Activated CD8-positive, alpha-beta T cell treated with anti-CD3 and anti-CD28 coated beads, Interleukin-2, amount 10 ng/mL, durations not matched to agents 7 days and 5 days (primary cell): ENCODE measurements around the gene PVALEF. TPM values are rescaled to one million over a fixed set of nuclear protein-coding genes. Genes with fewer than 3 reads are reported as not detected.

Experiments
- ATAC-seq: fragments of 150-1000 bp; cut with Tn5 transposase; one replicate; pipeline ENCODE4 v1.10.0; 2021; ENCODE audit warnings: moderate library complexity
- CTCF ChIA-PET: fragments of 350-600 bp; sonication (Branson Sonifier 250); formaldehyde crosslinking; loops from one replicate; lab custom pipeline; 2021; ENCODE audit warnings: antibody characterized with exemption; lab: Charles Lee
- POLR2A ChIA-PET: fragments of 350-600 bp; sonication (Branson Sonifier 250); formaldehyde crosslinking; loops from one replicate; lab custom pipeline; 2021; ENCODE audit warnings: antibody characterized with exemption; lab: Charles Lee
- DNase-seq: peaks from one replicate; pipeline ENCODE4 v3.0.0-alpha.2; 2020
- H3K27ac Mint-ChIP-seq: one replicate; pipeline ENCODE4 v1.8.0; 2021; ENCODE audit warnings: mild to moderate bottlenecking, mixed read lengths
- H3K27me3 Mint-ChIP-seq: one replicate; pipeline ENCODE4 v1.8.0; 2021; ENCODE audit warnings: low read depth, mixed read lengths
- H3K36me3 Mint-ChIP-seq: one replicate; pipeline ENCODE4 v1.8.0; 2021; ENCODE audit warnings: low read depth, mixed read lengths
- H3K4me1 Mint-ChIP-seq: one replicate; pipeline ENCODE4 v1.8.0; 2021; ENCODE audit warnings: low read depth, mixed read lengths
- H3K4me3 Mint-ChIP-seq: one replicate; pipeline ENCODE4 v1.8.0; 2021; ENCODE audit warnings: mild to moderate bottlenecking, mixed read lengths
- H3K9me3 Mint-ChIP-seq: one replicate; pipeline ENCODE4 v1.8.0; 2022; ENCODE audit warnings: mixed read lengths; ENCODE audit not compliant: insufficient read depth
- total RNA-seq, 2 experiments: library from RNA; stranded (reverse); gene quantifications; one replicate each; pipeline ENCODE4 v1.2.3, GENCODE V29; 2021

Gene PVALEF
- total RNA-seq, 2 experiments from 2014 or later, result not detected

GRCh38 chr17:81182596-81182995 lies 17.3 kb downstream of the PVALEF start:
- H3K4me3 Mint-ChIP-seq, result no peak overlapping the region
- peaks cover 2% of the 10 kb centered on the region for H3K27me3 Mint-ChIP-seq
- H3K9me3 Mint-ChIP-seq, result no peaks in the 10 kb centered on the region
- ATAC-seq (no peak), DNase-seq (no peak)
- ChIA-PET POLR2A (no interaction called here), CTCF (no interaction called here)
- H3K4me1 Mint-ChIP-seq, result no peaks in the 10 kb centered on the region
- no peaks in the 10 kb centered on the region for H3K36me3 Mint-ChIP-seq
- H3K27ac Mint-ChIP-seq, result no peak overlapping the region

DNA sequence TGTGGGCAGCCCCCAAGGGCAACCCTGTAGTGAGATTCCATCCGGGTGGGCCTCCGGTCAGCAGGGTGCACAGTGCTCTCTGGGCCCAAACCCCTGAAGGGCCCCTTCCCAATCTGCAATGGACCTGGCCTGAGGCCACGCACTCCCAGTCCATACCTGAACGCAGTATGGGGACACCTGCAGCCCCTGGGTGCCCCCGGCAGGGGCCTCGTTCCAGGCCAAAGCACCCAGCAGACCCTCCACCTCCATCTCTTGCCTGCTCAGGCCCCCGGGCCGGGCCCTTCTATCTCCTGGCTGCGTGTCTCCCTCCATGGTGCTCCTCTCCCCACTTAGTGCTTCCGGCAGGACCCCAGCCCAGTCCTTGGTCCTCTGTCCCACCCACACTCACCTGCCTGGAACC lies 18.0 kb downstream of the PVALEF start:
- no peak overlapping the region for H3K4me3 Mint-ChIP-seq
- POLR2A ChIA-PET, result no interaction called here
- H3K36me3 Mint-ChIP-seq, result no peaks in the 10 kb centered on the region
- CTCF ChIA-PET, result no interaction called here
- no peaks in the 10 kb centered on the region for H3K9me3 Mint-ChIP-seq
- H3K27ac Mint-ChIP-seq, result no peak overlapping the region
- ATAC-seq, result no peak
- H3K4me1 Mint-ChIP-seq, result no peaks in the 10 kb centered on the region
- peaks cover 2% of the 10 kb centered on the region for H3K27me3 Mint-ChIP-seq
- DNase-seq, result no peak

DNA sequence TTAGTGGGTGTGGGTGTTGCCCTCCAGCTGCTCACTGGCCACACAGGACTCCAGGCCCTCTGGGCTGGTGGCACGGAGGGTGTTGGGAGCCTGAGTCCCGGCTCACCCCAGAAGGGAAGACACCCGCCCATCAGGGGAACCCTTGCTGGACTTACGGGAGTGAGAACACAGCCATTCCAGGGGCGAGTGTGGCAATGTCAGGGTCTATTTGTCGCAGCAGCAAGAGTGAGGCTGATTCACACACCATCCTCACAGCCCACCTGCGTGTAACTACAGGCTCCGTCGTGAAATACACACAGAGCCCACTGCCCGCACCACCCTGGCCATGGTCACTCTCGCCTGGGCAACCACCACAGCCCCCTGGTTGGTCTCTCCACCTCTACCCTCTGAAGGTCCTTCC lies 18.5 kb downstream of the PVALEF start:
- ChIA-PET CTCF (no interaction called here), POLR2A (no interaction called here)
- Mint-ChIP-seq H3K27ac (no peak overlapping the region), H3K4me3 (no peak overlapping the region), H3K4me1 (no peaks in the 10 kb centered on the region), H3K36me3 (no peaks in the 10 kb centered on the region), H3K27me3 (peaks cover 2% of the 10 kb centered on the region), H3K9me3 (no peaks in the 10 kb centered on the region)
- no peak for DNase-seq
- no peak for ATAC-seq

GRCh38 chr17:81184555-81184954 lies 19.2 kb downstream of the PVALEF start:
- Mint-ChIP-seq H3K4me3 (no peak overlapping the region), H3K4me1 (no peaks in the 10 kb centered on the region), H3K27ac (no peak overlapping the region), H3K36me3 (no peaks in the 10 kb centered on the region), H3K9me3 (no peaks in the 10 kb centered on the region), H3K27me3 (peaks cover 2% of the 10 kb centered on the region)
- no peak for DNase-seq
- ChIA-PET CTCF (no interaction called here), POLR2A (no interaction called here)
- ATAC-seq, result no peak

- peaks cover 2% of the 10 kb centered on the region for H3K27me3 Mint-ChIP-seq
- ChIA-PET POLR2A (interaction anchor here (0.6 kb wide), 1 partner anchor 24 kb away, joined by 3 read pairs; no protein-coding TSS in a partner anchor), CTCF (no interaction called here)
- no peak overlapping the region for H3K4me3 Mint-ChIP-seq
- H3K36me3 Mint-ChIP-seq, result no peaks in the 10 kb centered on the region
- ATAC-seq (no peak), DNase-seq (no peak)
- H3K9me3 Mint-ChIP-seq, result no peaks in the 10 kb centered on the region
- no peaks in the 10 kb centered on the region for H3K4me1 Mint-ChIP-seq
- no peak overlapping the region for H3K27ac Mint-ChIP-seq
Measured at GRCh38 chr17:81186203-81186602, 20.9 kb downstream of the PVALEF start.

DNA sequence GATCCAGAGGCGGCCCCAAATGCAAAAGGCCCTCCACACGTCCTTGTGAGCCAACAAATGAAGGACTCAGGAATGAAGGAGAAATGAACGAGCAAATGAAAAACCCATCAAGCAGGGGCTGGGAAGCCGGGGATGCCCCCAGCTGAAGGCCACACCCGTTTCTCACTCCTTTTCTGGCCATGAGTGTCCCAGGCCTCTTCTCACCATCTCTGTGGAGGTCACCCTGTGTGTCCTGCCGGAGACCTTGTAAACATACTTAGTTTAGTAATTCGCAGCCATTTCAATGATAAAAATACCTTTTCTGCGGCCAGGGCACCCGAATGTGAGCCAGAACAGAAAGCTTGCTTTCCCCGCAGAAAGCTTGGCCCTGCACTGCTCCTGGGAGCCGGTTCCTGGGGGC lies 21.8 kb downstream of the PVALEF start:
- Mint-ChIP-seq H3K36me3 (no peaks in the 10 kb centered on the region), H3K27me3 (peaks cover 2% of the 10 kb centered on the region), H3K9me3 (no peaks in the 10 kb centered on the region), H3K4me3 (no peak overlapping the region), H3K27ac (no peak overlapping the region), H3K4me1 (no peaks in the 10 kb centered on the region)
- ChIA-PET CTCF (no interaction called here), POLR2A (no interaction called here)
- ATAC-seq, result no peak
- DNase-seq, result no peak

DNA sequence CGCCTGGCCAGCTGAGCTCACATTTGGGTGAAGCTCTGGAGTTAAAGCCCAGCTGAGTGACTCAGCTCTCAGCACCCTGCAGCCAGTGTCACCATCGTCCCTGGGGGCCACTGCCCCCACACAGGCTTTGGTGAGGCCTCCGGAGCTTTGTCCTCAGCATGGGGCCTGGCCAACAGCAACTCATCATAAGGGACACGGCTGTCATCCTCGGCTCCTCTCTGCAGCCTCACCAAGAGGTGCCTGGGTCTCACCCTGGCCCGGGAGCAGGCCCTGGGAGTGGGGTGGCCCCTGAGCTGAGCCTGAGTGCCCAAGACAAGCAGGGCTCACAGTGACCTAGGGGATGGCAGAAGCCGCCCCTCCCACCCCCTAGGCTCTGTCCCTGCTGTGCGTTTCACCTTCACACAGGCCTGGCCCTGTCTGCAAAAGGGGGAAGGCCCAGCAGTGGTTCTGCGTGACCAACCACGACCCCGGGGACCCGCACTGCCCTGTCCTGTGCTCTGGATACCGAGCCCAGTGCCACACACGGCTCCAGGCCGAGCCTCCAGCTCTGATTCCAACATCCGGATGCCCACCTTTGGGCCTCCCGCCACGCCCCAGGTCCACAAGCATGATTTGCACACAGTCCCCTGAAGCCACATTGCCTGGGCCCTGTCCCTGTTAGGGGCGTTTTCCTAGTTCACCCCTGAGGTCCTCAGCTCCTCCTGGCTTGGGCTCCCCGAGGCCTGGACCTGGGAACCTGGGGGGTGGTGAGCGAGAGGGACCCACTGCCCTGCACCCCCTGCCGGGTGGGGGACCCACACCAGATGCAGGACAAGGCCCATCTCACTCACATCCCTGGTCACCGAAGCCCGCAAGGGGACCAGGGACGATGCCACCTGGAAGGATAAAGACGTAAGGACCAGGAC lies 22.5 kb downstream of the PVALEF start:
- H3K27ac Mint-ChIP-seq, result no peak overlapping the region
- peaks cover 2% of the 10 kb centered on the region for H3K27me3 Mint-ChIP-seq
- no peaks in the 10 kb centered on the region for H3K36me3 Mint-ChIP-seq
- H3K4me3 Mint-ChIP-seq, result no peak overlapping the region
- CTCF ChIA-PET, result no interaction called here
- DNase-seq (no peak), ATAC-seq (no peak)
- POLR2A ChIA-PET, result no interaction called here
- H3K4me1 Mint-ChIP-seq, result no peaks in the 10 kb centered on the region
- no peaks in the 10 kb centered on the region for H3K9me3 Mint-ChIP-seq

GRCh38 chr17:81188491-81188840 lies 23.2 kb downstream of the PVALEF start:
- DNase-seq (no peak), ATAC-seq (no peak)
- no peaks in the 10 kb centered on the region for H3K4me1 Mint-ChIP-seq
- H3K36me3 Mint-ChIP-seq, result no peaks in the 10 kb centered on the region
- H3K27me3 Mint-ChIP-seq, result peaks cover 2% of the 10 kb centered on the region
- H3K27ac Mint-ChIP-seq, result no peak overlapping the region
- CTCF ChIA-PET, result no interaction called here
- no peaks in the 10 kb centered on the region for H3K9me3 Mint-ChIP-seq
- POLR2A ChIA-PET, result interaction anchor here (0.7 kb wide), 1 partner anchor 24 kb away, joined by 3 read pairs; no protein-coding TSS in a partner anchor
- no peak overlapping the region for H3K4me3 Mint-ChIP-seq

DNA sequence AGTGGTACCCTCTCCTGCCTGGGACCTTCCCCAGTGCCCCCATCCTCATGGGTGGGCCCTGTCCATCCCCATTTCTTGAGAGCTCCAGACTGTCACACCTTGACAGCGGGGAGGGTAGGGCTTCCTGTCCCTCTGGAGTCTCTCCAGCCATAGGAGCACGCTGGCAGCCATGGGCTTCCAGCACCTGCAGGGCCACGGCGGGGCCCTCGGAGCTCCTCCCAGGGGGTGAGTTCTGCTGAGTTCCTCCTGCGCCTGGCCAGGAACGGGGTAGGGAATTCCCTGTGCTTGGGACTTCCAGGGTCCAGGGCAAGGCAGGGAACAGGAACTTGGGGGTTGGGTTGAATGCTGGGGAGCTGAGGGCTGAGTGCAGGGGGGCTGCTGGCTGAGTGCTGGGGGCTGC lies 23.7 kb downstream of the PVALEF start:
- ChIA-PET CTCF (no interaction called here), POLR2A (interaction anchor here (0.7 kb wide), 1 partner anchor 23 kb away, joined by 3 read pairs; no protein-coding TSS in a partner anchor)
- no peaks in the 10 kb centered on the region for H3K9me3 Mint-ChIP-seq
- no peak overlapping the region for H3K4me3 Mint-ChIP-seq
- peaks cover 2% of the 10 kb centered on the region for H3K27me3 Mint-ChIP-seq
- no peaks in the 10 kb centered on the region for H3K36me3 Mint-ChIP-seq
- no peaks in the 10 kb centered on the region for H3K4me1 Mint-ChIP-seq
- no peak overlapping the region for H3K27ac Mint-ChIP-seq
- DNase-seq (no peak), ATAC-seq (no peak)

DNA sequence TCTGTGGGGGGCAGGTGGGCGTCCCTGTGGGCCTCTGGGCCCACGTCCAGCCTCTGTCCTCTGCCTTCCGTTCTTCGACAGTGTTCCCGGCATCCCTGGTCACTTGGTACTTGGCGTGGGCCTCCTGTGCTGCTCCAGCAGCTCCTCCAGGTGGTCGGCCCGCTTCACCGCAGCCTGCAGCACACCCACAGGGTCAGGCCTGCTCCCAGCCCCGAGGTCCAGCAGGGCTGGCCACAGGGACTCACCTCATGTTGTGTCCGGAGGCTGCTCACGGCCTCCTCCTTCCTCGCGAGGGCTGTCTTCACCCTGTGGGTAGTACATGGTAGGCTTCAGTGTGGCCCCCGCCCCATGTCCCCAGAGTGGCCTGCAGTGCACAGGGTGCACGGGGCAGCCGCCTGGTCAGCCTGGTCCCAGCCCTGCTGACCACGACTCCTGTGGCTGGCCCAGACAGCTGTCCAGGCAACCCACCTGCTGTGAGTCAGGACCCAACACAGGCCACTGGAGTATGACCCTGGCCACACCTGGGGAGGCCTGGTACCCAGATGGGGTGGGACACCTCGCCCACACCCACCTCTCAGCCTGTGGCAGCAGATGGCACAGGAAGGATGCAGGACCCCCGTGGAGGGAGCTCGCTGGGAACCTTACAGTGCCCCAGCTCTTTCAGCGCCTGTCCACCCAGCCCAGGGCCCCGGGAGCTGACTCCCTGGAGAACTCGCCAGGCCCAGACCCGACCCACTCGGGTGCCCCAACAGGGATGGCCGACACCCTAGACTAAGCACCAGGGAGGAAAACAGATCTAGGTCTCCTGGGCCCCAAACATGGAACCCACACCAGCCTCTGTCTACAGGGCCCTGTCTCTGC lies 24.6 kb downstream of the PVALEF start:
- H3K4me3 Mint-ChIP-seq, result no peak overlapping the region
- no peaks in the 10 kb centered on the region for H3K9me3 Mint-ChIP-seq
- DNase-seq (no peak), ATAC-seq (peak; percentile 22)
- H3K36me3 Mint-ChIP-seq, result no peaks in the 10 kb centered on the region
- H3K4me1 Mint-ChIP-seq, result no peaks in the 10 kb centered on the region
- ChIA-PET POLR2A (no interaction called here), CTCF (no interaction called here)
- no peaks in the 10 kb centered on the region for H3K27me3 Mint-ChIP-seq
- H3K27ac Mint-ChIP-seq, result no peak overlapping the region

DNA sequence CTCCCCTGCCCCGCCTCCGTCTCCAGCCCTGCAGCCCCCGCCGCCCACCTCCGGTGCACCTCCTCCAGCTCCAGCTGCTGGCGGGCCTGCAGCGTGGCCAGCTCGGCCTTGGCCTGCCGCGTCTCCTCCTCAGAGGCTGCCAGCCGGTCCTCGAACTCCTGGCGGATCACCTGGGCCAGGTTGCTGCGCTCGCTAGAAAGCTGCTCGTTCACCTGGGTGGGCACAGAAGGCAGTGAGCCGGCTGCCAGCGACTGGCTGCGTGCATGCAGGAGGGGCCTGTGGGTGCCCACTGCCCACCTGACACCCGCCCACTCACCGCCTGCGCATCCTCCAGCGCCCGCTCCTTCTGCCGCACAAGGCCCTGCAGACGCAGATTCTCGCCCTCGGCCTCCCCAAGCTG lies 25.3 kb downstream of the PVALEF start:
- no peak overlapping the region for H3K4me3 Mint-ChIP-seq
- H3K27me3 Mint-ChIP-seq, result no peaks in the 10 kb centered on the region
- ChIA-PET POLR2A (no interaction called here), CTCF (no interaction called here)
- no peaks in the 10 kb centered on the region for H3K36me3 Mint-ChIP-seq
- H3K4me1 Mint-ChIP-seq, result no peaks in the 10 kb centered on the region
- DNase-seq, result no peak
- no peaks in the 10 kb centered on the region for H3K9me3 Mint-ChIP-seq
- H3K27ac Mint-ChIP-seq, result no peak overlapping the region
- ATAC-seq, result no peak

GRCh38 chr17:81191116-81191515 lies 25.8 kb downstream of the PVALEF start:
- no peaks in the 10 kb centered on the region for H3K9me3 Mint-ChIP-seq
- CTCF ChIA-PET, result no interaction called here

More at GRCh38 chr17:81191116-81191515, 25.8 kb downstream of the PVALEF start:
- Mint-ChIP-seq H3K27me3 (no peaks in the 10 kb centered on the region), H3K4me3 (no peak overlapping the region), H3K27ac (no peak overlapping the region), H3K36me3 (no peaks in the 10 kb centered on the region), H3K4me1 (no peaks in the 10 kb centered on the region)
- POLR2A ChIA-PET, result no interaction called here
- DNase-seq, result no peak
- no peak for ATAC-seq
